GM18868 (cell line): ENCODE results near the gene NR1H2.

Source experiments
- ATAC-seq: cut with Tn5 transposase; IDR thresholded peaks from one replicate; pipeline ENCODE4 v1.9.1; 2021; ENCODE audit warnings: mild to moderate bottlenecking, moderate library complexity; ENCODE audit not compliant: unreplicated experiment

Gene NR1H2

DNA sequence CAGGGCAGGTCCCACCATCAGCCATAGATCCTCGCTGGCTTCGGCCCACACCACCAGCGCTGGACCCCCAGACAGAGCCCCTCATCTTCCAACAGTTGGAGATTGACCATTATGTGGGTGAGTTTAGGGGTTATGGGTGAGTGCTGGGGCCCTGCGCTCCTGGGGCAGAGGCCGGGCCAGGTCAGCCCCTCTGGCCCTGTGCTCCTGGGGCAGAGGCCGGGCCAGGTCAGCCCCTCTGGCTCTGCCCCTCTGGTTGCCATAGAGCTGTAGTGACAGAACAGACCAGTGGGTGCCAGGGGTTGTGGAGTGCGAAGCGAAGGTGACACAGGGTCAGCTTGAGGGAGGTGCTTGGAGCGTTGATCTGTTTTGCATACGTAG lies 23.1 kb downstream of the NR1H2 start:
- no peak for ATAC-seq

DNA sequence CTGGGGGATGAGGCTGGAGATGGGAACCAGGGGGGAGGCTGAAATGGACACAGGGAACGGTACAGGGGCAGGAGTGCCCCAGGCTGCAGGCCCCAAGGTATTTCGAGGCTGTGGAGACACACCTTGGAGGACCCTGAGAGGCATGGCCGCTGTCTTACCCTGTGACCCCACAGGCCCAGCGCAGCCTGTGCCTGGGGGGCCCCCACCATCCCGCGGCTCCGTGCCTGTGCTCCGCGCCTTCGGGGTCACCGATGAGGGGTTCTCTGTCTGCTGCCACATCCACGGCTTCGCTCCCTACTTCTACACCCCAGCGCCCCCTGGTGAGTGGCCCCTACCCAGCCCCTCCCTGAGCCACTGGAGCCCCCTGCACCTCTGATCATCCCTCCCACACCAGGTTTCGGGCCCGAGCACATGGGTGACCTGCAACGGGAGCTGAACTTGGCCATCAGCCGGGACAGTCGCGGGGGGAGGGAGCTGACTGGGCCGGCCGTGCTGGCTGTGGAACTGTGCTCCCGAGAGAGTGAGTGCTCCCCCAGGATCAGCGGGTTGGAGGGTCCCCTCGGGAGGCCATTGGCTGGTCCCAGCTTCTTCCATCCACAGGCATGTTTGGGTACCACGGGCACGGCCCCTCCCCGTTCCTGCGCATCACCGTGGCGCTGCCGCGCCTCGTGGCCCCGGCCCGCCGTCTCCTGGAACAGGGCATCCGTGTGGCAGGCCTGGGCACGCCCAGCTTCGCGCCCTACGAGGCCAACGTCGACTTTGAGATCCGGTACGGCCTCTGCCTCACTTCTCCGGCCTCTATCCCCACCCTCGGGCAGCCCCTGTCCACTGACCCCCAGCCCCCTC lies 25.6 kb downstream of the NR1H2 start:
- no peak for ATAC-seq

- ATAC-seq: no peak
These were observed 26.5 kb downstream of the NR1H2 start for GRCh38 chr19:50402544-50403301.

DNA sequence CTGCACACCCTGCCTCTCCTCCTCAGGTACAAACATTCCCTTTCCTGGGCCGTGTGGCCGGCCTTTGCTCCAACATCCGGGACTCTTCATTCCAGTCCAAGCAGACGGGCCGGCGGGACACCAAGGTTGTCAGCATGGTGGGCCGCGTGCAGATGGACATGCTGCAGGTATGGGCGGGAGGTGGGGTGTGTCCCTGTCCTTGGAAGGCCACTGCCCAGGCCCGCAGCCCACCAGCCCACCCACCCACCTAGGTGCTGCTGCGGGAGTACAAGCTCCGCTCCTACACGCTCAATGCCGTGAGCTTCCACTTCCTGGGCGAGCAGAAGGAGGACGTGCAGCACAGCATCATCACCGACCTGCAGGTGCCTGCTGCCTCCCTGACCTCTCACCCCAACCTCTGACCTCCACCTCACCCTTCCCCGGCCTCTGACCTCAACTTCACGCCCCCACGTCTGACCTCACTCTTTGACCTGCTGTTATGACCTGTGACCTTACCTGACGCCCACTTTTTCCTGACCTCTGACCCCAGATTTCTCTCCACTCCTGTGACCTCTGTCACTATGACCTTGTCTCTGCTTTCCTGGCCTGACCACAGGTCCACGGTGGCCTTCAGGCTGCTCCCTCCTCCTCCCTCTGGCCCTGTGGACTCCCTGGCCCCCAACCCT lies 30.0 kb downstream of the NR1H2 start:
- ATAC-seq: no peak

DNA sequence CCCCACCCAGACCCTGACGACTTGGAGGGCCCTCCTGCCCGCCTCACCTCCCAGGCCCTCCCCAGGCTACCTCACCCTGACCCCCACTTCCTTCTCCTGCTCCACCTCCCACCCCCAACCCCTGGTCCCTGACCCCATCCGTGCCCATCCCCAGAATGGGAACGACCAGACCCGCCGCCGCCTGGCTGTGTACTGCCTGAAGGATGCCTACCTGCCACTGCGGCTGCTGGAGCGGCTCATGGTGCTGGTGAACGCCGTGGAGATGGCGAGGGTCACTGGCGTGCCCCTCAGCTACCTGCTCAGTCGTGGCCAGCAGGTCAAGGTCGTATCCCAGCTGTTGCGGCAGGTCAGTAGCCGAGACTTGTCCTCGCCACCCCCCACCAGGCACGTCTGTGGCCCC lies 30.6 kb downstream of the NR1H2 start:
- no peak for ATAC-seq

DNA sequence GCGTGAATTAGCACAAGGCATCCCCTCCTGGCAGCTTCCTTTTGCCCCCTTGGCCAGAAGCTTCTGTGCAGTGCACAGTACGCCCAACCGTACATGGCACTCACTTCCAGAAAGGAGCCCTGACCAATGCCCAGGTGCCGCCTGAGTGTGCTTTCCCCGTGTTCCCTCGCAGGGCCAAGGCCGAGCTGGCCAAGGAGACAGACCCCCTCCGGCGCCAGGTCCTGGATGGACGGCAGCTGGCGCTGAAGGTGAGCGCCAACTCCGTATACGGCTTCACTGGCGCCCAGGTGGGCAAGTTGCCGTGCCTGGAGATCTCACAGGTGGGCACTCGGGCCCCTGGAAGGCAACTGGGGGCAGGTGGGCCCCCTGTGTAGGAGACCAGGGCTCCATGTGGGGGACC lies 33.1 kb downstream of the NR1H2 start:
- ATAC-seq: no peak

GRCh38 chr19:50410109-50410508 lies 33.9 kb downstream of the NR1H2 start:
- no peak for ATAC-seq

DNA sequence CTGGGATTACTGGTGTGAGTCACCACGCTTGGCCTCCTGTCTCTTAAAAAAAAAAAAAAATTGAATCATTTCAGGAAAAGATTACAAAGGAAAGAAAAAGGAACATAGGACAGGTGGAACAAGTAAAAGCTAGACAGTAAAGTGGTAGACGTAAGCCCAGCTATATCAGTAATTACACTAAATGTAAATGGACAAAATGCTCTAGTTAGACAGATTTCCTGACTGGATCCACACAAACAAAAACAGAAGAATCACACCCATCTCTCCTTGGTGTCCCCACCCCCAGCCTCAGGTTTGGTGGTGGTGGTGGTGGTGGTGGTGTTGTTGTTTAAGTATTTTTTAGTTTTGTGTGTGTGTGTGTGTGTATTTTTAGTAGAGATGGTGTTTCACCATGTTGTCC lies 36.2 kb downstream of the NR1H2 start:
- no peak for ATAC-seq

GRCh38 chr19:50413096-50413495 lies 36.8 kb downstream of the NR1H2 start:
- ATAC-seq: no peak

DNA sequence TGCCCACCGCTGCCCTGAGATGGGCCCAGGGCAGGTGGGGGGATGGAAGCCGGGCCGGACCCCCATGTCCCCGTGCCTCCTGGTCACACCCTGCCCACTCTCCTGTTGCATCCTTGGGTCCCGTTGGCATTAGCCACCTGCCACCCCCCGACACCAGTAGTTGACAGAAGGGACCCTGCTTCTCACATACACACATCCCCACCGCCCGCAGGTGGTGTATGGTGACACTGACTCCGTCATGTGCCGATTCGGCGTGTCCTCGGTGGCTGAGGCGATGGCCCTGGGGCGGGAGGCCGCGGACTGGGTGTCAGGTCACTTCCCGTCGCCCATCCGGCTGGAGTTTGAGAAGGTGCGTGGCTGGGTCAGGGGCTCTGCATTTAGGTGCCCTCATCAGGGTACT lies 37.3 kb downstream of the NR1H2 start:
- ATAC-seq: no peak

- peak; percentile 32 for ATAC-seq
These were observed 38.8 kb downstream of the NR1H2 start for GRCh38 chr19:50414864-50415660.

- peak; percentile 49 for ATAC-seq
These were observed 39.4 kb downstream of the NR1H2 start for GRCh38 chr19:50415661-50416033.

DNA sequence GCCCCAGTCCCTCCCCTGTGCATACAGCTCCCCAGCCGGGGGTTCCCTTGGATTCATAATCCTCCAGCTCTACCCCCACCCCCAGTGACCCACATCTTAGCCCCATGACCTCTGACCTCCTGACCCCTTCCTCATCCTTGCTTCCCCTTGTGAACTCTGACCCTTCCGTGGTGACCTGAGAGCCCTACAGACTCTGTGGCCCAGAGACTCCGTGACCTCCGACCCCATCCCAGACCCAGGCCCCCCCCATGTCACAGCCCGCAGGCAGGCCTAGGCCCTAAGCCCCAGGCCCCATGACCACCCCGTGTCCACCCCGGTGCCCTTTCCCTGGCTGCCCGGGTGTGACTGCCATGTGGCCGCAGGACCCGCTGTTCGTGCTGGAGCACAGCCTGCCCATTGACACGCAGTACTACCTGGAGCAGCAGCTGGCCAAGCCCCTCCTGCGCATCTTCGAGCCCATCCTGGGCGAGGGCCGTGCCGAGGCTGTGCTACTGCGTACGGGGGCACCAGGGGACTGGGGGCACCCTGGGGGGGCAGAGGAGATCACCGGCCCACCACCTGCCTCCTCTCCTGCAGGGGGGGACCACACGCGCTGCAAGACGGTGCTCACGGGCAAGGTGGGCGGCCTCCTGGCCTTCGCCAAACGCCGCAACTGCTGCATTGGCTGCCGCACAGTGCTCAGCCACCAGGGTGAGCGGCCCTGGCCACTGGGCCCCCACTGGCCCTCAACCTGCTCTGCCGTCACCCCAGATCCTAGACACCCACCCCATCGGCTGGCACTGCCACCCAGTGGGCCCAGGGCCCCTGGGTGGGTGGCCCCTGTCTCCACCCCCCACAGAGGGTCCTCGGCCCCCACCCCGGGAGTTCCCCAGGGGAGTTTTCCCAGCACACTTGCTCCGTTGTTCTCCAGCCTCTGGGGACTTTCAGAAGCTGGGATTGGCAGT lies 40.0 kb downstream of the NR1H2 start:
- ATAC-seq: no peak

GRCh38 chr19:50417111-50418081 lies 41.1 kb downstream of the NR1H2 start:
- ATAC-seq: no peak

DNA sequence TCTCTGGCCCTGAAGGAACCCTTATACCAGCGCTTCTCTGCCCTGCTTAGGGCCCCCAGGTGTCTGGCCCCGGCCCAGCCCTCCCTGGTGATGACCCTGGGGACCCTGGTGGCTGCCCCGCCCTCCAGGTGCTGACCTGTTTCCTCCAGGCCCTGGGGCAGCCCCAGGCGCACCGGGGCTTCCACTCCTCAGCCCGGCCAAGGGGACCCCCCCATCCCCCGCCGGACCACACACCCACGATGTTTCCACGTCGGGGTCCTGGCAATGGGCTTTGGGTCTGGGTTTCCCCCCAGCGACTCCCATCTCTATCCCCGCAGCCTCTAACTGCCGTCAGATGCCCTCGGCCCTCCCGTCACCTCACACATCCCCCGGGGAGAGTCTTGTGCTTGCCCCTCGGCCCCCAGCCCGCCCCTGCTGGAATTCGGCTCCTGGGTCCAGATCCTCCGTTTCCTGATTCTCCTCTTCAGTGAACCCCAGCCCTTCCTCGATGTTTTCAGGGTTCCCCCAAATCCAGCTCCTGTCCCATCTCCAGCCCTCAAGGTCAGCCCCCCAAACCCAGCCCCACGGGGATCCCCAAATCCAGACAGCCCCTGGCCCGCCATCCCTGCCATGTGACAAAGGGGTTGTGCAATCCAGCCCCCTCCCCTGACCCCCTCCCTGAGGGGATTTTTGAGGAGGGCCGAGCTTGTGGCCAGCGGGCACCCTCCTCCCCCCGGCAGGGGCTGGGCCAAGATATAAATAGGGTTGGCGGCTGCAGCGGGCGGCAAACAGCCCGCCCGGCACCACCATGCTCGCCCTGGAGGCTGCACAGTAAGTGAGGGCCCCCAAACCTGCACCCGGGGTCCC lies 42.1 kb downstream of the NR1H2 start, which contains the start of gene SPIB:
Gene SPIB, plus strand, starts transcription at position 763 of the 846 bp plus-strand sequence. Its CDS starts 25 bp downstream, at position 788.
- ATAC-seq: no peak

- no peak for ATAC-seq
These were observed 42.8 kb downstream of the NR1H2 start for GRCh38 chr19:50419022-50419579.

GRCh38 chr19:50419580-50420035 lies 43.4 kb downstream of the NR1H2 start:
- ATAC-seq: no peak
